ENCODE measurements around the gene PSMC1.

Gene PSMC1

DNA sequence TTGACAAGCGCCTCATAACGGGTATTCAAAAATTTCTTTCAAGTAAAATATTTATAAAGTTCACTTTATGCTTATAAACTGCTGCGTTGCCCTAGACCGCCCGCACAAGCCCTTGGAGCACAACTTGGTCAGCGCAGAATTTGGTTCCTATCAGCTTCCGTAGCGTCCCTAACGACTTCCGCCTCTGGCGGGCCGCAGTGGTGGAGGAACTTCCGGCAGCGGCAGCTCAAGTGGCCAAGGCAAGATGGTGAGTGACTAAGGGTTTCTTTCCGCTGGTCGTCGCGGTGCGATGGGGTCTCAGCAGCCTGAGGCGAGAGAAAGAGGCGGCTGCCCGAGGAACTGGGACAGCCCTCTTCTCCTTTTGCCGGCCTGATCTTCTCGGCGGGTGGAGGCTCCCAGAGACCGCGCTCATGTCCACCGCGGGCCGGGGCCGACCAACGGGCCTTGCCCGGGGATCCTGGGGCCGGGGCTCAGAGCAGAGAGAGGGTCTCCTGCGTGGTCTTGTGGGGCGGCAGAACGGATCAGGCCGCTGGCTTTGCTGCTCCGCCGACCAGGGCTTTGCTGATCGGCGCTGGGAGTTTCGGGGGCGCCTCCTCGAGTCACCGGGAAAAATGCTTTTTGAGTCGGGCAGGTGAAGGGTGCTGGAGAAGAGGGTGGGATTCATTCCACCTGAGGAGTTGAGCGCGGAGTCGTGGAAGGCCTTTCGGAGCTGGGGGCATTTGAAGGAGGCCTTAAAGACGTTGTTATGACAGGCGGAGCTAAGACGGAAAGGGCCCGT is at the start of gene PSMC1:
Gene PSMC1, plus strand, starts transcription at position 200 of the 778 bp plus-strand sequence. Its CDS starts 45 bp downstream, at position 245.
- in situ Hi-C loops (cut with HindIII; ENCODE audit: low sequenced_read_pairs), result no loop called here

DNA sequence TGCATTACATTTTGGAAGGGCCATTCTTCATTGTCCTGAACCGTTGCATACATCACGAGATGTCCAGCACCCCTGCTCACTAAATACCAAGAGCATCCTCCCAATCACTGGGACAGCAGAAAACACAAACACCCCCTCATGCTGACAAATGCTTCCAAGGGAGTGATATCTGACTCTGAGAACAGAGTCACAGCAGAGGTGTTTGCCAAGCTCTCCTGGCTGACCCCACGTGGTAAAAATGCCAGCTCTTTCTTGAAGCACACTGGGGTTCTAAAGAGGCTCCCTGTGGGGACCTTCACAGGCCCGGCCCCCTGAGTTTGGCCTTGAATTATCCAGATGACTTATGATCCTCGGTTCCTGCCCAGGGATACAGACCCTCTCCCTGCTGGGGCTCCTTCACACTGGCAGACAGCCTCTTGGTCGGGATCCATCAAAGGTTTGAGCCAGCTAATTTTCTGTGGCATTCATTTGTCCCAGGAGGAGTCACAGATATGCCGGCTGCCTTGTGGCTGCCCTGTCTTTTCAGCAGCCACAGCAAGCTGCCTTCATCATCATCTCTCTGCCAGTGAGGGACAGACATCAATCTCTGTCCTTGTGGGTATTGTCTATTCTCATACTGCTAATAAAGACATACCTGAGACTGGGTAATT is 43.1 kb upstream of the PSMC1 start:
- in situ Hi-C loops (cut with HindIII; ENCODE audit: low sequenced_read_pairs), result no loop called here

DNA sequence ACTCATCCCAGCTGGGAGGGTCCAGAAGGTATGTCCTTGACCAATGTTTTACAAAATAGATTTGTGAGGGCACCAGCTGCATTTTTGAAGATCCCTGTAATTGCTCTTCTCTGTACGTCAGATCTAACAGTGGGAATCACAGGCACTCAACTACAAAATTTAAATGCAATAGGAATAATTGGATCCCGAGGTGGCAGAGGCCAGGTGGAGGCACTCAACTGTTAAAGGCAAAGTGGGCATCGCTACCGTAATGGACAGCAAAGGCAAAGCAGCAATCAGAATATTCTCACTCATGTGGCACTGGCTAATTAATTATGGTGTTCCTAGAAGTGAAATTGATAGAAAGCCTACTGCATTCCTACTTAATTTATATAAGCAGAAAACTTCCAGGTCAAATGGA is 27.9 kb upstream of the PSMC1 start:
- in situ Hi-C loops (cut with HindIII; ENCODE audit: low sequenced_read_pairs), result loop anchor here (25.0 kb wide), 1 partner anchor 241 kb away; no protein-coding TSS in a partner anchor

DNA sequence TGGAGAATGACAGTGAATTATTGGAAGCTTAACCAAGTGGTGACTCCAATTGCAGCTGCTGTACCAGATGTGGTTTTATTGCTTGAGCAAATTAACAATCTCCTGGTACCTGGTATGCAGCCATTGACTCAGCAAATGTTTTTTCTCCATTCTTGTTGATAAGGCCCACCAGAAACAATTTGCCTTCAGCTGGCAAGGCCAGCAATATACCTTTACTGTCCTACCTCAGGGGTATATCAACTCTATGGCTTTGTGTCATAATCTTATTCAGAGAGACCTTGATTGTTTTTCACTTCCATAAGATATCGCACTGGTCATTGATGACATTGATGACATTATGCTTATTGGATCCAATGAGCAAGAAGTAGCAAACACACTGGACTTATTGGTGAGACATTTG is 26.4 kb upstream of the PSMC1 start:
- in situ Hi-C loops (cut with HindIII; ENCODE audit: low sequenced_read_pairs), result loop anchor here (10.0 to 25.0 kb wide), 2 partner anchors 55 to 243 kb away; no protein-coding TSS in a partner anchor

DNA sequence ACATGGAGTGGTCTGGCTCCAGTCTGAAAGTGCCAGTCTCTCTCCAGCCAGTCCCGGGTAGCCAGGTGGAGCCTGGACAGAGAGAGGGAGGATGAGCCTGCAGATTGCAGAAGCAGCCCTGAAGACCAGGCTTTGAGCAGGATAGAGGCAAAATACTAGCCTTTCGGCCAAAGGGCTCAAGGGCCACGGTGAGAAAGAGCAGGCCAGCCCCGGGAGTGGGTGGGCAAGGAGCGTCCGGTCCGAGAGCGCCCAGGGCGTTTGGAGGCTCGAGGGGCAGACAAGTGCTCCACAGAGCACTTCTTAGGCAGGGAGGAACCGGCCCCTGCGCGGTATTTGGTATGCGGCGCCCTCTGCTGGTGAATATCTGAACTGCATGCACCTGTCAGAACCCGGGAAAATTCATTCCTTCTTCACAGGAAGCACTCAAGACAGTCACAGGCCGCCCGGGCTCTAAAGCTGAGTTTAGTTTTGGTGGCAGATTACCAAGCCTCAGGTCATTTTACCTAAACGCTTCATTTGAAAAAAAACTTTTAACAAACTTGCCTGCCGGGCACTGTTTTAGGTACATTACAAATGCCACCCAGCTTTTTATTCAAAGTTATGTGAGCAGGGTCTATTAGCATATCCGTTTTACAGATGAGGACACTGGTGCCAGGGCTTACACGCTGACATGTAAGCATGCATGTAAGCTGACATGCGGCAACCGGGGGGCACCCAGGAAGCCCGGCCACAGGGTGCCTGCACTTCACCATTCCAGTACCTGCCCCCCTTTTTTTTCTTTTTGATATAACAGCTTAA is 21.0 kb upstream of the PSMC1 start:
- in situ Hi-C loops (cut with HindIII; ENCODE audit: low sequenced_read_pairs), result loop anchor here (10.0 to 25.0 kb wide), 2 partner anchors 61 to 248 kb away; no protein-coding TSS in a partner anchor

DNA sequence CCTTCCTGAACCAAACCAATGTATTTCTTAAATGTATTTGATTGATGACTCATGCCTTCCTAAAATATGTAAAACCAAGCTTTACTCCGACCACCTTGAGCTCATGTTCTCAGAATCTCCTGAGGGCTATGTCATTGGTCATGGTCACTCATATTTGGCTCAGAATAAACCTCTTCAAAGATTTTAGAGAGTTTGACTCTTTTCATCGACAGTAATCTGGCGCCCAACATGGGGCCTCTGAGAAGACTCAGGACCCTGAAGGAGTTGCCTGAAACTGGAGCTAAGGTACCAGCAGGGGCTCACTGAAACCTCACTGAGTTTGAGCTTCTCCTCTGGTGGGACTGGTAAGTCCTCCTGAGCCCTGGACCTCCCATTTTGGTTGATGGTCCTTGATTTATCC is 17.2 kb upstream of the PSMC1 start:
- in situ Hi-C loops (cut with HindIII; ENCODE audit: low sequenced_read_pairs), result loop anchor here (10.0 to 25.0 kb wide), 2 partner anchors 64 to 252 kb away; no protein-coding TSS in a partner anchor

DNA sequence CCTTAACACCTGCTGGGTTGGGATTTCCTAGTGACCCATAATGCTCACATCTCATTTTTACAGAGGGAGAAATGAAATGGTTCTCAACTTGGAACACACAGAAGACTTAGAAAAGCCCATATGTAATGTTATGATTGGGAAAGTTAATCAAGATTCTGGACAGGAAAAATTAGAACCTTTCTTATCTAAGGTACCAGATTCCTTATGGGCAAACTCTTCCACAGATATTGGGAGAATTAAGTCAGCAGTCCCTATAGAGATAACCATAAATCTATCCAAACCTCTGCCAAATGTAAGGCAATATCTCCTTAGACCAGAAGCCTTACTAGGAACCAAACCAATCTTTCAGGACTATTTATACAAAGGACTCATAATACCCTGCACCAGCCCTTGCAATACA is 13.9 kb upstream of the PSMC1 start:
- in situ Hi-C loops (cut with HindIII; ENCODE audit: low sequenced_read_pairs), result loop anchor here (25.0 kb wide), 1 partner anchor 255 kb away; no protein-coding TSS in a partner anchor

DNA sequence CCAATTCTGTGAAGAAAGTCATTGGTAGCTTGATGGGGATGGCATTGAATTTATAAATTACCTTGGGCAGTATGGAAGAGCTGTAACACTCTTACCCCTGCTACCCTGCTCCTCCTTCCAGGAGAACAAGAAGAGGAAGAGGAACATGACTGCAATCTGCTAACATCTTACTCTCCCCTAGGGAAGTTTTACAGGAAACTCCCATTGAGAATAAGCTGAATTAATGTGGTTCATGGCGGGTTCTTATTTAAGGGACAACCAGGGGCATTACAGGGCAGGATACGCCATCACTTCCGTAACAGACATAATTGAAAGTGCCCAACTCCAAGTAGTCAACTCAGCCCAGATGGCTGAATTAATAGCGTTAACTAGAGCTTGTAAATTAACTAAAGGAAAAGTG is 9.4 kb upstream of the PSMC1 start:
- in situ Hi-C loops (cut with HindIII; ENCODE audit: low sequenced_read_pairs), result loop anchor here (25.0 kb wide), 1 partner anchor 260 kb away; no protein-coding TSS in a partner anchor

DNA sequence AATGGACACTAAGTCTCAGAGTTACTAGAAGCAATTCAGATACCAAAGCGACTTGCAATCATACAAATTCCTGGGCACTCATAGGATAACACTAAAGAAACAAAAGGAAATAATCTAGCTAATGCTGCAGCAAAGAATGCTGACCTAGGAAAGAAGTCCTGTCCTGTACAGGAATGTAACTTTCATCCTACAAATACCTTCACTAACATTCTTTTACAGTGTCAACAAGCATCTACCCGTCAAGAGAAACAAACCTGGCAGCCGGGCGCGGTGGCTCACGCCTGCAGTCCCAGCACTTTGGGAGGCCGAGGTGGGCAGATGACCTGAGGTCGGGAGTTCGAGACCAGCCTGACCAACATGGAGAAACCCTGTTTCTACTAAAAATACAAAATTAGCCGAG is 8.9 kb upstream of the PSMC1 start:
- in situ Hi-C loops (cut with HindIII; ENCODE audit: low sequenced_read_pairs), result loop anchor here (25.0 kb wide), 1 partner anchor 260 kb away; no protein-coding TSS in a partner anchor

DNA sequence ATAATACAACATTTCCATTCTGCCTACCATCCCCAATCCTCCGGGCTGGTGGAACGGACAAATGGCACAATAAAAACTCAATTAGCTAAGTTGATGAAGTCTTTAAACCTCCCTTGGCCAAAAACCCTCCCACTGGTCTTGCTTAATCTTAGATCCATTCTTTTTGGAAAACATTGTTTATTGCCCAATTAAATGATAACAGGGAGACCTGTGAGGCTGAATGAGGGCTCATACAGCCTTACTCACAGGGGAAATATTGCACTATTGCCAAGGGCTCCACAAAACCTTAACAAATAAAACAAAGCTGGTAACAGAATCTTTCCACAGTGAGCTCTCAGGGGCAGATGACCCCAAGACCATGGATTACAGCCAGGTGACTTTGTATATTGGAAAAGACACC is 7.8 kb upstream of the PSMC1 start:
- in situ Hi-C loops (cut with HindIII; ENCODE audit: low sequenced_read_pairs), result loop anchor here (25.0 kb wide), 1 partner anchor 261 kb away; no protein-coding TSS in a partner anchor

DNA sequence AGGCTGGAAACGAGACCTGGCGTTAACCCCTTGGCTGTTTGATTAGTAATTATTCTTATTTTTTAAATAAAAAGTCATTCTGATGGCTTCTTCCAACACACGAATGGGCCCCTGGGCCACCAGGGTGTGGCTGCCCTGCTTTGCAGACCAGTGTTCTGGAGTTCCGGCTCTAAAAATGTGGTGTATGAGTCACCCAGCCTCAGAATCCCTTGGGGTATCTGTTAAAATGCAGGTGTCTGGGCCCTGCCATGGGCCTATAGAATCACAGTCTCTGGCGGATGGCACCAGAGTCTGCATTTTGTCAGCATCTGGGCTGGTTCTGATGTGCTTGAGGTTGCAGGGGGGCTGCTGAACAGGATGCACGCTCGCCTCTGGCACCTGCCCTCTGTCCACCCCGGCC is 2.5 kb upstream of the PSMC1 start:
- in situ Hi-C loops (cut with HindIII; ENCODE audit: low sequenced_read_pairs), result no loop called here

DNA sequence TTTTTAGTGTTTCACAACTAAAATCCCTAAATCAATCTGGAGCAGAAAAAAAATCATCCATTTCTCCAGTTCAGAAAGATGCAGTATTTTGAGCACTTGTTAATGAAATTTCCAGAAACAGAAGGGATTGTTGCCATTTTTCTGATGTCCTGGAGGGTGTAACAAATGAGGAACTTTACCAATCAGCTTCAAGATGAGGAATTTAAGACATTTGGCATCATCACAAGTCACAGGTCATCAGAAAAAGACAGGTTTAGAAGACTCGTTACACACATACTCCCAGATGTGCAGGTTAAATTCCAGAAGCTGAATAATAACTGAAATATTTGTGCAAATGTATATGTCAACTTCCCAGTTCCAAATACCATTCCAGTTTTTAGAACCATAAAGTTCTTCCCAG is 482 bp upstream of the PSMC1 start:
- in situ Hi-C loops (cut with HindIII; ENCODE audit: low sequenced_read_pairs), result no loop called here

DNA sequence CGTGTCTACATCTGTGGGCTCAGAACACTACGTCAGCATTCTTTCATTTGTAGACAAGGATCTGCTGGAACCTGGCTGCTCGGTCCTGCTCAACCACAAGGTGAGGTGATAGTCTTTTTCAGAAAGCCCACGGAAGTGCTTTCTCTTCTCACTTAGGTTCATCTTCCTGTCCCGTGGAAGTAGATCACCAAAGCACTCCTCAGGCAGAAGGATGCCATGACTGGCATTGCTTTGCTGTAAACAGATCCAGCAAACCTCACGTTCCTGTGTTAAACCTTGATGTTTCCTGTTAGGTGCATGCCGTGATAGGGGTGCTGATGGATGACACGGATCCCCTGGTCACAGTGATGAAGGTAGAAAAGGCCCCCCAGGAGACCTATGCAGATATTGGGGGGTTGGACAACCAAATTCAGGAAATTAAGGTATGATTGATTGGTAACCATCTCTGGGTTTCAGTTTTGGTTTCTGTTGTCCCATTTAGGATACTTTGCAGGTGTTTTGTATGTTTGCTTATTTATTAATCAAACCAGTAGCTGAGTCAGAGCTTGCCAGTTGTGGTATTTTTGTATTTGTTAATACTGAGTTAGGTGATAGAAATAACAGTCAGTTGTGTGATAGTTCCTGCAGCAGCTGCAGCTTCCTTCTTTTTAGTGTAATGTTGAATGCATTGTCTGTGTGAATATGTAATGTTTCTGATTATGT is 7.5 kb downstream of the PSMC1 start:
- in situ Hi-C loops (cut with HindIII; ENCODE audit: low sequenced_read_pairs), result no loop called here

DNA sequence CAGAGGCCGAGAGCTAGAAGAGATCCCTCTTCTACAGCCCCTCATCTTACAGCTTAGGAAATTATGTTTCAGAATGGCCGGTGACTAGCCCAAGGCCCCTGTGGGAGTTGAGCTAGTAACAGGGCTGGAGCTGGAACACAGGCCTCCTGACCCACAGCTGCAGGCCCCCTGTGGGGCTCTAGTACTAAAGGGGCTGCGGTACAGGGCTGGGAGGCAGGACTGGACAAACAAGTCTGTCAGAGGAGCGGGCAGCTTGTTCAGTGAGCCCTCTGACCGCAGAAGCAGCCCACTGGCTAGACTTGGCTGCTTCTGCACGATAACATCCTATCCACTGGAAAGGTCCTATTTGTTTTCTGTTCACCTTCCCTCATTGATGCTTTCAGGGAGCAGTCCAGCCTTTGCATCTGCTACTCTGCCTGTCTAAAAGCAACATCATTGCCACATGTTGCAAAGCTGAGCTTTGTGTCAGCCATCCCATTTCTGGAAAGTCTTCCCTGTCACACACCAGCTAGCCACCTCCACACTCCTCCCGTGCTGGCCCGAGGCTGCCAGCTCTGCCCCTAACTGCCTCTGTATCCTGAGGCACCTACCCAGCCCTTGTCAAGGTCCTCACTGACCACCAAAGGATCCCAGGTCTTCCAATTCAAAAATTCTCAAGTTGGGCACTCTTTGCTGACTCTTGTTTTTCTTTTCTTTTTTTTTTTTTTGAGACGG is 10.2 kb downstream of the PSMC1 start:
- in situ Hi-C loops (cut with HindIII; ENCODE audit: low sequenced_read_pairs), result no loop called here

DNA sequence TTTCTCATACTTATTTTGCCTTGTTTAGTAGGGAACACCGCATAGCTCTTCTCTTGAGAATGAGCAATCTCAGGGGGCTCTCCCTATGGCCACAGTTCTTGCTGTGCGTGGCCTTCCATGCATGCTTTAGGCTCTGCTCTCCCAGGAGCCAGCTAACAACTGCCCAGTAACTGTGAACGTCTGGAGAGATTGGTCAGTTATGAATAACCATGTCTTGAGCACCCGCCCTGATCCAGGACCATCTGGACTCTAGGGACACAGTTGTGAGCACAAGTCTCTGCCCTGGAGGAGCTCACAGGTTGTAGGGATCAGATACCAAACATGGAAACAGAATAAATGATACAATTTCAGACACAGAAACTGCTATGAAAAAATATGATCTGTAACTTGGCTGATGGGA is 12.1 kb downstream of the PSMC1 start:
- in situ Hi-C loops (cut with HindIII; ENCODE audit: low sequenced_read_pairs), result no loop called here

DNA sequence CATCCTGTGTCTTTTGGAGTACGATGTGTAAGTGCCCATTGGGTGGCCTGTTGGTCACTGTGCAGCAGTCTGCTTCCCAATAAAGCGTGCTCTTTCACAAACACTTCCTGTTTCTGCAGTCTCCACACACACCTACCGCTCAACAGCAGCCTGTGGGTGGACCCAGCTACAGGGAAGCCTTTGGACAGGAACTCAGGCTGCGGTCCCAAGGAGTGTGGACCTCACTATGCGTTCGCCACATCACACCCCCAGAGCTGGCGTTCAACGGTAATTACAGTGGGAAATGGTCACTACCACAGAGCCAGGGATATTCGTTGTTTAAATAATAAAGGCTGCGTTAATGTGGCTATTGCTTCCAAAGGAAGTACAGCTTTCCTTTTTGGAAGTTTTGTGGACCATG is 16.2 kb downstream of the PSMC1 start:
- in situ Hi-C loops (cut with HindIII; ENCODE audit: low sequenced_read_pairs), result no loop called here

DNA sequence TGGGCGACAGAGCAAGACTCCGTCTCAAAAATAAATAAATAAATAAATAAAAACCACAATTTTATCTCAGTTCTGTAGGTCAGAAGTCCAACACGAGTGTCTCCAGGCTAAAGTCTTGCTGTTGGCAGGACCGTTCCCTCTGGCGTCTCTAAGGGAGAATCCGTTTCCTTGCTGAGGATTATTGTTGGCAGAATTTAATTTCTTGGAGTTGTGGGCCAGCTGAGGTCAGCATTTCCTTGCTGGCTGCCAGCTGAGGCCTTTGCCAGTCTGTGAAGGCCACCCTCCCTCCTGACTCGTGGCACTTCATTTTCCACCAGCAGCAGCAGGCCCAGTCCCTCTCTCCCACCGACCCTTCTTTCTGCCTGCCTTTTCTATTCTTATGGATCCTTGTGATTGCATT is 17.2 kb downstream of the PSMC1 start:
- in situ Hi-C loops (cut with HindIII; ENCODE audit: low sequenced_read_pairs), result no loop called here

DNA sequence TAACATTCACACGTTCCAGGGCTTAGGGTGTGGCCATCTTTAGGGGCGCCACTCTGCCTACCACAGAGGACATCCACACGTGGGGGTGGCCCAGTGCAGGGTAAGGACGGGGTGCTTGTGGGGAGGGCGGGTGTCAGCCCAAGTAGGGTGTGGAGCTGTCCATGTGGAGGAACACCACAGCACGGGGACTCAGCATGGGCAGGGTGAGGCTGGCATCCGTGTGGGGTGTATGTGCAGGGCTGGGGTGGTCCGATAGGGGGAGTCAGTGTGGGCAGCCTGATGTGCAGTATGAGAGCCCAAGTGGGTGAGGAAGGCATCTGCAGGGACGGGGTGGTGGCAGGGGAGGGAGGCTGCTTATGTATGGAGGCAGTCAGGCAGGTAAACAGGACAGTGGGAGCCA is 17.7 kb downstream of the PSMC1 start:
- in situ Hi-C loops (cut with HindIII; ENCODE audit: low sequenced_read_pairs), result no loop called here

DNA sequence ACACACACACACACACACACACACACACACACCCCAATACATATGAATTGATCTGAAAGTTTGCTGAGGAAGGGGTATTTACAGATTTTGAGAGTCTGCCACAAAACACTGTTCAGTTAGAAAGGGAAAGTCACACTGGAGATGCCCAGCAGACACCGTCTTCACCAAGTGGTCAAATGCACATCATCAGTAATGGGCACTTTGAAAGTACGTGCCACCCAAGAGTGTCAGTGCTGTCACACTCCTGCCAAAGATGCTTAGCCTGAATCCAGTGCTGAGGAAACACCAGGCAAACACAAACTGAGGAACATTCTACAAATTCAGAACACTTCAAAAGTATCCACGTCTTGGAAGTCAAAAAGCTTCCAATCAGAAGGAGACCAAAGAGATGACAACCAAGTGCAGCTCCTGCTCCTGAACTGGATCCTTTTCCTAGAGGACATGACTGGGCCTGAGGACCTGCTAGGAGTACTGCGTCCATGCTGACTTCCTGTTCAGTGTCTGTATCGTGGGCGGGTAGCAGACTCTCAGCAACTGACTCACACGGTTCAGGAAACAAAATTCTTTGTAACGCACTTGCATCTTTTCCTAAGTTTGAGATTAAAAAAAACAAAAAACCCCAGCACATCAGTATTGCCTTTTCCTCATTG is 18.6 kb downstream of the PSMC1 start:
- in situ Hi-C loops (cut with HindIII; ENCODE audit: low sequenced_read_pairs), result no loop called here
